Endothelial cell of umbilical vein (primary cell): ENCODE measurements around the gene HEATR1. TPM values are rescaled to one million over a fixed set of nuclear protein-coding genes. Genes with fewer than 3 reads are reported as not detected.

Experiments
- BruUV-seq: library from RNA; stranded (reverse); fragments of 400-500 nt; replicated peaks from 2 replicates; lab custom pipeline; 2021; lab: Mats Ljungman, UMichigan
- CTCF ChIA-PET: fragments of 300-600, 350-600 bp; sonication (Branson Sonifier 250); formaldehyde crosslinking; loops from one replicate; lab custom pipeline; 2021; ENCODE audit warnings: antibody characterized with exemption, inconsistent platforms; lab: Charles Lee
- POLR2A ChIA-PET: fragments of 300-600, 350-600 bp; sonication (Branson Sonifier 250); formaldehyde crosslinking; loops from one replicate; lab custom pipeline; 2021; ENCODE audit warnings: antibody characterized with exemption, inconsistent platforms; lab: Charles Lee
- DNase-seq: peaks from one replicate; pipeline ENCODE4 v3.0.0-alpha.2; 2011; ENCODE audit warnings: low read depth, low spot score
- FAIRE-seq: peaks from 2 replicates; lab custom pipeline; 2011; peaks lifted over from hg19 to GRCh38; lab: Jason Lieb, UNC
- H2AFZ ChIP-seq: 2 replicates; pipeline ENCODE4 v1.6.0; 2012; ENCODE audit warnings: low read depth, low read length, control low read depth, inconsistent platforms
- H3K27ac ChIP-seq: 2 replicates; pipeline ENCODE4 v1.5.1; 2011; ENCODE audit warnings: low read depth, mild to moderate bottlenecking, control low read depth, low read length, moderate library complexity; ENCODE audit not compliant: insufficient read depth
- H3K27me3 ChIP-seq, 2 experiments: 2 replicates each; pipeline versions ENCODE4 v1.6.0 to v1.6.1; 2011; ENCODE audit warnings: low read length in 2 of 2, mixed read lengths in 1 of 2; ENCODE audit not compliant: control insufficient read depth in 2 of 2, insufficient read depth in 2 of 2
- H3K36me3 ChIP-seq, 2 experiments: 2 replicates in 1 of 2; 3 replicates in 1 of 2; pipeline ENCODE4 v1.5.1; 2011; ENCODE audit warnings: low read length in 2 of 2, mild to moderate bottlenecking in 1 of 2, moderate library complexity in 1 of 2; ENCODE audit not compliant: control insufficient read depth in 2 of 2, insufficient read depth in 2 of 2; ENCODE audit errors: extremely low read depth in 1 of 2
- H3K4me1 ChIP-seq: 3 replicates; pipeline ENCODE4 v1.5.1; 2011; ENCODE audit warnings: mild to moderate bottlenecking, low read length; ENCODE audit not compliant: control insufficient read depth, insufficient read depth; ENCODE audit errors: extremely low read depth
- H3K4me2 ChIP-seq: 2 replicates; pipeline ENCODE4 v1.6.1; 2011; ENCODE audit warnings: low read length, control low read depth, mixed read lengths; ENCODE audit not compliant: insufficient read depth
- H3K4me3 ChIP-seq, 3 experiments: fragments of 200-600 bp in 1 of 3; sonication (generic), shearing (Covaris generic) in 1 of 3; replicated peaks in 1 of 3; 2 replicates each; pipeline ENCODE4 v1.5.1; 2011 to 2016; ENCODE audit warnings: control low read depth in 3 of 3, low read length in 3 of 3, mild to moderate bottlenecking in 2 of 3, inconsistent platforms in 1 of 3, low read depth in 1 of 3, moderate library complexity in 1 of 3; ENCODE audit not compliant: insufficient read depth in 1 of 3
- H3K79me2 ChIP-seq: 2 replicates; pipeline ENCODE4 v1.6.0; 2012; ENCODE audit warnings: low read length, inconsistent platforms; ENCODE audit not compliant: control insufficient read depth, insufficient read depth
- H3K9ac ChIP-seq: replicated peaks from 2 replicates; pipeline ENCODE3; 2011; ENCODE audit warnings: low read length, control low read depth; ENCODE audit not compliant: insufficient read depth; ENCODE audit errors: extremely low read depth
- H3K9me1 ChIP-seq: replicated peaks from 3 replicates; pipeline ENCODE4 v1.6.0; 2011; ENCODE audit warnings: mild to moderate bottlenecking, low read length; ENCODE audit not compliant: control insufficient read depth, insufficient read depth; ENCODE audit errors: extremely low read depth
- H3K9me3 ChIP-seq: replicated peaks from 2 replicates; pipeline ENCODE4 v1.5.1; 2012; ENCODE audit warnings: low read length, inconsistent platforms; ENCODE audit not compliant: control insufficient read depth, insufficient read depth
- H4K20me1 ChIP-seq: replicated peaks from 2 replicates; pipeline ENCODE3; 2011; ENCODE audit warnings: mild to moderate bottlenecking, low read length; ENCODE audit not compliant: control insufficient read depth, insufficient read depth; ENCODE audit errors: extremely low read depth
- CTCF ChIP-seq, 2 donors: IDR thresholded peaks; 1 replicate in 1 of 2; 2 replicates in 1 of 2; pipeline ENCODE4 v1.5.1; 2011; ENCODE audit warnings: low read length in 2 of 2, mild to moderate bottlenecking in 2 of 2, moderate library complexity in 2 of 2, control low read depth in 1 of 2, inconsistent platforms in 1 of 2, low read depth in 1 of 2; ENCODE audit not compliant: insufficient read depth in 1 of 2; ENCODE audit errors: extremely low read depth in 1 of 2
- EZH2 ChIP-seq: IDR thresholded peaks from 2 replicates; pipeline ENCODE4 v1.6.1; 2012; ENCODE audit warnings: borderline replicate concordance, low read depth, mild to moderate bottlenecking, moderate library complexity, low read length, inconsistent platforms; ENCODE audit not compliant: severe bottlenecking
- FOS ChIP-seq: IDR thresholded peaks from 2 replicates; pipeline ENCODE4 v1.6.1; 2011; ENCODE audit warnings: mild to moderate bottlenecking, low read length, moderate library complexity, borderline replicate concordance; ENCODE audit not compliant: insufficient read depth
- GATA2 ChIP-seq: IDR thresholded peaks from 2 replicates; pipeline ENCODE4 v1.7.0; 2011; ENCODE audit warnings: low read depth, mild to moderate bottlenecking, moderate library complexity, mixed read lengths, low read length; ENCODE audit not compliant: insufficient read length, insufficient read depth
- JUN ChIP-seq: IDR thresholded peaks from 2 replicates; pipeline ENCODE4 v1.6.1; 2011; ENCODE audit warnings: borderline replicate concordance, low read depth; ENCODE audit not compliant: insufficient read length, insufficient read depth
- MYC ChIP-seq: IDR thresholded peaks from one replicate; pipeline ENCODE4 v1.6.1; 2011; ENCODE audit warnings: mild to moderate bottlenecking, low read depth, low read length
- POLR2A ChIP-seq: IDR thresholded peaks from 2 replicates; pipeline ENCODE4 v1.6.1; 2012; ENCODE audit warnings: low read depth, mild to moderate bottlenecking, control low read depth, low read length
- POLR2AphosphoS5 ChIP-seq: IDR thresholded peaks from 2 replicates; pipeline ENCODE4 v1.6.1; 2012; ENCODE audit warnings: low read depth, mild to moderate bottlenecking, control low read depth, low read length, moderate library complexity; ENCODE audit not compliant: insufficient read depth
- dilution Hi-C: fragments of 300-500 bp; cut with MboI; formaldehyde crosslinking; loops from one replicate; pipeline ENCODE4 v1.15.0; 2019; ENCODE audit warnings: low sequenced_read_pairs; ENCODE audit not compliant: extremely low pct_ligation_motif_present
- intact Hi-C: fragments of 100-400 bp; cut with micrococcal nuclease; formaldehyde crosslinking; loops from one replicate; pipeline ENCODE4 v1.10.0; 2022
- polyA plus RNA-seq, 4 experiments: library from polyadenylated mRNA; depleted of rRNA in 3 of 4; stranded (reverse) in 3 of 4; unstranded in 1 of 4; fragments of >200 nt; gene quantifications; 2 replicates each; pipeline versions ENCODE4 v1.2.1 to v1.2.3, GENCODE V29; 2011 to 2012; ENCODE audit warnings: missing spikeins in 1 of 4
- total RNA-seq: library from RNA; stranded (reverse); gene quantifications from 2 replicates; pipeline ENCODE4 v1.2.3, GENCODE V29; 2021
- TF ChIP-seq, protein P1 (sequence below): IDR thresholded peaks from 2 replicates; pipeline ENCODE4 v1.6.1; 2011; ENCODE audit not compliant: insufficient read depth, insufficient read length

Gene HEATR1
- total and polyA plus RNA-seq, 2 donors (not counting 3 experiments of a cell fraction or from before 2014, with no cell fraction given) = 8.4 to 62.0 TPM

- Histone ChIP-seq H3K4me3 (no peak overlapping the region), H3K79me2 (no peaks in the 10 kb centered on the region), H3K36me3 (peaks cover 39 to 43% of the 10 kb centered on the region in 2 experiments), H3K4me2 (no peak overlapping the region), H3K27me3 (no peaks in the 10 kb centered on the region), H3K9ac (no peak overlapping the region), H3K27ac (no peak overlapping the region), H3K9me1 (no peaks in the 10 kb centered on the region), H4K20me1 (no peaks in the 10 kb centered on the region), H2AFZ (no peak overlapping the region), H3K9me3 (no peaks in the 10 kb centered on the region), H3K4me1 (no peaks in the 10 kb centered on the region)
- no peak for DNase-seq
- no peak for FAIRE-seq
- dilution Hi-C loops = no loop called here
- TF ChIP-seq FOS = no peak
- TF ChIP-seq EZH2 = no peak
- TF ChIP-seq POLR2AphosphoS5 = no peak
- TF ChIP-seq CTCF (IDR thresholded peaks at IDR 0.05; ENCODE audit: extremely low read depth in 1 of 2, insufficient read depth in 1 of 2, low read depth in 1 of 2, low read length in 2 of 2) = no peak
- TF ChIP-seq POLR2A = no peak
- CTCF ChIA-PET = no interaction called here
- intact Hi-C loops = no loop called here
- POLR2A ChIA-PET = no interaction called here
- no TSS peak for BruUV-seq
These were observed 47.7 kb downstream of the HEATR1 start for GRCh38 chr1:236556606-236557005.

DNA sequence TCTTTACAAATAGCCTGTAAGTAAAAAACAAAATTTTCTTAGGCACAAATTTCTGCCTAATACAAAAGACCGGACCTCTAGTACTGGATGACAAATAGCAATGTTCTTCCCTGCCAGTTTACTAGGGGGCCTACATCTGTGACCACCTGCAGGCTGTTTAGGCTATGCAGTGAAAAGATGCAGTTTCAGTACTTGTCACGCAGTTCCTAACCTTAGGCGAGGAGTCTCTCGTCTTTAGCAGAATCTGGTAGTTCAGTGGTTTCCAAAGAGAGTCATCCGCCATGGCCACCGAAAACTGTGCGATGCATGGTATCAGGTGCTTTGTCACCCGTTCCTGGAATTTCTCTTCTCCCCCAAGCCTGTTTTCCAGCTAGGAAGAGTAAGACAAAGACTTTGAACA lies 50.9 kb downstream of the HEATR1 start:
- ChIA-PET POLR2A (no interaction called here), CTCF (no interaction called here)
- H3K4me1 ChIP-seq = no peaks in the 10 kb centered on the region
- H3K9me1 ChIP-seq = no peaks in the 10 kb centered on the region
- no peaks in the 10 kb centered on the region for H3K79me2 ChIP-seq
- DNase-seq = no peak
- peaks cover 43 to 45% of the 10 kb centered on the region in 2 experiments for H3K36me3 ChIP-seq
- TF ChIP-seq JUN = no peak
- TF ChIP-seq EZH2 = no peak
- no peak for TF ChIP-seq CTCF (IDR thresholded peaks at IDR 0.05; ENCODE audit: extremely low read depth in 1 of 2, insufficient read depth in 1 of 2, low read depth in 1 of 2, low read length in 2 of 2)
- no peak for TF ChIP-seq GATA2
- TF ChIP-seq FOS = no peak
- TF ChIP-seq POLR2A = no peak
- TF ChIP-seq, protein P1, sequence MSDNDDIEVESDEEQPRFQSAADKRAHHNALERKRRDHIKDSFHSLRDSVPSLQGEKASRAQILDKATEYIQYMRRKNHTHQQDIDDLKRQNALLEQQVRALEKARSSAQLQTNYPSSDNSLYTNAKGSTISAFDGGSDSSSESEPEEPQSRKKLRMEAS = no peak
- TF ChIP-seq MYC = no peak
- TF ChIP-seq POLR2AphosphoS5 = no peak
- intact Hi-C loops (no loop called here), dilution Hi-C loops (no loop called here)
- H3K4me2 ChIP-seq = no peak overlapping the region
- no peaks in the 10 kb centered on the region for H3K27me3 ChIP-seq
- H3K9ac ChIP-seq = no peak overlapping the region
- no peak overlapping the region for H3K27ac ChIP-seq
- H2AFZ ChIP-seq = no peak overlapping the region
- H4K20me1 ChIP-seq = no peaks in the 10 kb centered on the region
- H3K4me3 ChIP-seq = no peak overlapping the region
- FAIRE-seq = no peak
- no TSS peak for BruUV-seq
- no peaks in the 10 kb centered on the region for H3K9me3 ChIP-seq
